IMR-90 (cell line): ENCODE data around the gene MRPL40. TPM values are rescaled to one million over a fixed set of nuclear protein-coding genes. Genes with fewer than 3 reads are reported as not detected.

Experiments used
- ATAC-seq: fragments of 200-7000 bp; cut with Tn5 transposase; 2 replicates; pipeline ENCODE4 v1.9.1; 2020; ENCODE audit warnings: low read depth, mild to moderate bottlenecking, moderate library complexity
- BruUV-seq: library from RNA; stranded (reverse); fragments of 400-500 nt; replicated peaks from 2 replicates; lab custom pipeline; 2021; lab: Mats Ljungman, UMichigan
- CTCF ChIA-PET: fragments of 300-600 bp; formaldehyde crosslinking; extraction: SDS; loops from one replicate; lab custom pipeline; 2021; ENCODE audit warnings: antibody characterized with exemption; lab: Yijun Ruan, JAX
- POLR2A ChIA-PET: fragments of 300-600 bp; sonication (Branson Sonifier 250); formaldehyde crosslinking; loops from one replicate; lab custom pipeline; 2022; ENCODE audit warnings: antibody characterized with exemption; ENCODE audit not compliant: unreplicated experiment; lab: Charles Lee
- DNase-seq: peaks from one replicate; pipeline ENCODE4 v3.0.0; 2013
- H2AFZ ChIP-seq: replicated peaks from 2 replicates; pipeline ENCODE3; 2013; ENCODE audit warnings: low read length, mild to moderate bottlenecking; ENCODE audit not compliant: poor library complexity
- H2AK5ac ChIP-seq: 2 replicates; pipeline ENCODE4 v1.6.1; 2013; ENCODE audit warnings: low read depth, low read length, inconsistent platforms
- H2AK9ac ChIP-seq: replicated peaks from 2 replicates; pipeline ENCODE3; 2013; ENCODE audit warnings: mild to moderate bottlenecking, low read depth, low read length, moderate library complexity; ENCODE audit not compliant: poor library complexity
- H2BK120ac ChIP-seq: 2 replicates; pipeline ENCODE4 v1.6.1; 2013; ENCODE audit warnings: low read depth, low read length, inconsistent platforms
- H2BK15ac ChIP-seq: 3 replicates; pipeline ENCODE4 v1.6.1; 2013; ENCODE audit warnings: low read depth, low read length, inconsistent platforms
- H2BK20ac ChIP-seq: 2 replicates; pipeline ENCODE4 v1.6.1; 2013; ENCODE audit warnings: low read depth, mild to moderate bottlenecking, inconsistent platforms, low read length, moderate library complexity
- H2BK5ac ChIP-seq: 2 replicates; pipeline ENCODE4 v1.6.1; 2013; ENCODE audit warnings: mild to moderate bottlenecking, low read depth, low read length, inconsistent platforms; ENCODE audit not compliant: poor library complexity, severe bottlenecking
- H3K14ac ChIP-seq: replicated peaks from 2 replicates; pipeline ENCODE4 v1.6.1; 2013; ENCODE audit warnings: low read depth, low read length, inconsistent platforms
- H3K18ac ChIP-seq: 2 replicates; pipeline ENCODE4 v1.6.1; 2013; ENCODE audit warnings: low read depth, low read length, control low read depth
- H3K23ac ChIP-seq: 2 replicates; pipeline ENCODE4 v1.6.1; 2013; ENCODE audit warnings: low read depth, low read length, inconsistent platforms
- H3K27ac ChIP-seq: 2 replicates; pipeline ENCODE4 v1.5.1; 2013; ENCODE audit warnings: mild to moderate bottlenecking, control low read depth, low read length; ENCODE audit not compliant: insufficient read depth
- H3K27me3 ChIP-seq: 2 replicates; pipeline ENCODE4 v1.6.1; 2013; ENCODE audit warnings: low read length; ENCODE audit not compliant: control insufficient read depth, insufficient read depth
- H3K36me3 ChIP-seq: 2 replicates; pipeline ENCODE4 v1.6.1; 2013; ENCODE audit warnings: low read length, mixed read lengths; ENCODE audit not compliant: control insufficient read depth, insufficient read depth
- H3K4ac ChIP-seq: 2 replicates; pipeline ENCODE4 v1.6.1; 2013; ENCODE audit warnings: low read depth, low read length, inconsistent platforms
- H3K4me1 ChIP-seq: 2 replicates; pipeline ENCODE4 v1.6.1; 2013; ENCODE audit warnings: low read length, mixed read lengths; ENCODE audit not compliant: control insufficient read depth, insufficient read depth
- H3K4me2 ChIP-seq: 2 replicates; pipeline ENCODE4 v1.6.1; 2013; ENCODE audit warnings: low read depth, mild to moderate bottlenecking, control low read depth, low read length, moderate library complexity
- H3K4me3 ChIP-seq: 2 replicates; pipeline ENCODE4 v1.5.1; 2013; ENCODE audit warnings: low read depth, mild to moderate bottlenecking, control low read depth, low read length, moderate library complexity; ENCODE audit not compliant: insufficient read depth
- H3K56ac ChIP-seq: 2 replicates; pipeline ENCODE4 v1.6.1; 2013; ENCODE audit warnings: low read length, inconsistent platforms; ENCODE audit not compliant: insufficient read depth; ENCODE audit errors: extremely low read depth
- H3K79me1 ChIP-seq, 2 experiments: 2 replicates each; pipeline ENCODE4 v1.6.1; 2013; ENCODE audit warnings: low read length in 2 of 2, inconsistent platforms in 1 of 2, low read depth in 1 of 2
- H3K9ac ChIP-seq: 2 replicates; pipeline ENCODE4 v1.6.1; 2013; ENCODE audit warnings: low read depth, low read length, control low read depth
- H3K9me1 ChIP-seq: 2 replicates; pipeline ENCODE4 v1.6.1; 2013; ENCODE audit warnings: low read length, inconsistent platforms; ENCODE audit not compliant: insufficient read depth
- H3K9me3 ChIP-seq: 2 replicates; pipeline ENCODE4 v1.6.1; 2013; ENCODE audit warnings: low read length; ENCODE audit not compliant: control insufficient read depth, insufficient read depth
- H4K20me1 ChIP-seq: 2 replicates; pipeline ENCODE4 v1.6.1; 2013; ENCODE audit warnings: low read length, inconsistent platforms; ENCODE audit not compliant: insufficient read depth
- H4K5ac ChIP-seq: 2 replicates; pipeline ENCODE4 v1.6.1; 2013; ENCODE audit warnings: mild to moderate bottlenecking, low read depth, low read length, control low read depth
- H4K8ac ChIP-seq, 2 experiments: 2 replicates each; pipeline ENCODE4 v1.6.1; 2013; ENCODE audit warnings: low read depth in 2 of 2, low read length in 2 of 2, control low read depth in 1 of 2, inconsistent platforms in 1 of 2
- H4K91ac ChIP-seq: 2 replicates; pipeline ENCODE4 v1.6.1; 2013; ENCODE audit warnings: low read depth, low read length, inconsistent platforms; ENCODE audit not compliant: insufficient read depth
- CEBPB ChIP-seq: IDR thresholded peaks from 2 replicates; pipeline ENCODE4 v1.6.1; 2012; ENCODE audit warnings: low read depth, low read length, improper control_type of control experiment
- RAD21 ChIP-seq: IDR thresholded peaks from 2 replicates; pipeline ENCODE4 v1.6.1; 2012; ENCODE audit warnings: low read length, improper control_type of control experiment
- WGBS, 2 experiments: methylation state at CpG; one replicate each; pipeline versions ENCODE4 v1.1.5 to v1.1.7; 2013; ENCODE audit warnings: missing lambda C conversion rate in 2 of 2; ENCODE audit not compliant: insufficient read length in 1 of 2; ENCODE audit errors: extremely low coverage in 2 of 2; 5-methylcytosine and 5-hydroxymethylcytosine counted together
- dilution Hi-C: fragments of 300-500 bp; cut with HindIII; formaldehyde crosslinking; loops from one replicate; pipeline ENCODE4 v1.14.3; 2018; ENCODE audit warnings: low sequenced_read_pairs; ENCODE audit not compliant: unreplicated experiment
- in situ Hi-C: fragments of 300-500 bp; cut with MboI; formaldehyde crosslinking; loops from 3 replicates; pipeline ENCODE4 v1.14.3; 2019; ENCODE audit warnings: low sequenced_read_pairs, inconsistent platforms, mixed read lengths
- intact Hi-C: fragments of 100-400 bp; cut with micrococcal nuclease; formaldehyde crosslinking; loops from 2 replicates; pipeline ENCODE4 v1.10.0; 2022
- polyA plus RNA-seq, 3 experiments: library from polyadenylated mRNA; depleted of rRNA; stranded (reverse); fragments of >200 nt; gene quantifications; 2 replicates each; pipeline ENCODE4 v1.2.3, GENCODE V29; 2012; ENCODE audit warnings: low replicate concordance in 1 of 3
- total RNA-seq: library from RNA; depleted of rRNA; stranded (reverse); fragments of >200 nt; gene quantifications from 2 replicates; pipeline ENCODE4 v1.2.3, GENCODE V29; 2012

The MRPL40 gene
- total and polyA plus RNA-seq, 2 of the 4 experiments (the other 2 are of a cell fraction), result 36.7 to 37.5 TPM

DNA sequence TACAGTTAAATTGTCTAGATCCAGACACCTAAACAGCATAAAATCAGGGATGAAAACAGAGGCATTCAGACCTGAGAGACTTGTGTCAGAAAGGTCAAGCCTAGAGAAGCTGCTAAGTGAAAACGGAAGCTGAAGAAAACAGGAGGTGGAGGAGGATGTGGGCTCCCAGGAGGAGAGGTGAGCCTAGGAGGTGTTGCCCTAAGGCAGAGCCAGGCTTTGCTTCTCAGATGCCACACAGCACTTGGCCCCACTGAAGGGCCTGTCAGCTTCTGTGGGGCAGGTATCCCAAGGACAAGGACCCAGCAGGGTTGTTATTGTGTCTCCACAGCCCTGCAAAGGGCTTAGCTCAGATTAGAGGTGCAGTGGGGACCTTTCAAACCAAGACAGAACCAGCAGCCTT, 32.2 kb downstream of the MRPL40 start:
- DNase-seq (no peak), ATAC-seq (no peak)
- Histone ChIP-seq H3K9me1 (peaks cover 14% of the 10 kb centered on the region), H2BK20ac (no peak overlapping the region), H3K9ac (no peak overlapping the region), H3K23ac (0 out of 2 replicates have a peak overlapping the region, but pooled peaks have one; percentile 59), H2AFZ (no peak overlapping the region), H4K8ac (no peak overlapping the region; a peak in 1 of 4 replicates), H4K91ac (no peak overlapping the region), H2AK9ac (no peak overlapping the region), H3K27ac (no peak overlapping the region), H3K36me3 (peaks cover 51% of the 10 kb centered on the region), H2BK5ac (peak overlapping the region; percentile 78), H4K20me1 (peaks cover 28% of the 10 kb centered on the region), H3K4ac (no peak overlapping the region), H3K79me1 (peaks cover 5 to 34% of the 10 kb centered on the region in 2 experiments), H3K4me3 (no peak overlapping the region), H3K9me3 (no peaks in the 10 kb centered on the region), H3K18ac (no peak overlapping the region), H2AK5ac (no peak overlapping the region), H3K14ac (no peak overlapping the region), H3K56ac (no peak overlapping the region), H3K27me3 (no peaks in the 10 kb centered on the region), H4K5ac (no peak overlapping the region), H3K4me1 (peaks cover 8% of the 10 kb centered on the region; the same call in 1 of the 2 replicates), H2BK120ac (no peak overlapping the region), H3K4me2 (no peak overlapping the region), H2BK15ac (no peak overlapping the region)
- TF ChIP-seq CEBPB (no peak), RAD21 (no peak)
- dilution Hi-C loops (no loop called here), intact Hi-C loops (no loop called here), in situ Hi-C loops (no loop called here)
- BruUV-seq, result no TSS peak
- ChIA-PET POLR2A (no interaction called here), CTCF (interaction anchor here (0.8 to 1.5 kb wide), 2 partner anchors 9 to 165 kb away, joined by 4 read pairs; no protein-coding TSS in a partner anchor)
- WGBS, 2 experiments, result no CpG with 5 or more reads among the region's 1 CpG
